Activated CD4-positive, alpha-beta T cell treated with anti-CD3 and anti-CD28 coated beads, Interleukin-10, Interleukin-2, amounts not matched to agents 100 ng/mL and 50 ng/mL, durations not matched to agents 16 hours and 8 hours (primary cell): ENCODE measurements around the gene ZSCAN1.

Experiments used
- DNase-seq: peaks from one replicate; pipeline ENCODE4 v3.0.0-alpha.2; 2020

ZSCAN1 gene

DNA sequence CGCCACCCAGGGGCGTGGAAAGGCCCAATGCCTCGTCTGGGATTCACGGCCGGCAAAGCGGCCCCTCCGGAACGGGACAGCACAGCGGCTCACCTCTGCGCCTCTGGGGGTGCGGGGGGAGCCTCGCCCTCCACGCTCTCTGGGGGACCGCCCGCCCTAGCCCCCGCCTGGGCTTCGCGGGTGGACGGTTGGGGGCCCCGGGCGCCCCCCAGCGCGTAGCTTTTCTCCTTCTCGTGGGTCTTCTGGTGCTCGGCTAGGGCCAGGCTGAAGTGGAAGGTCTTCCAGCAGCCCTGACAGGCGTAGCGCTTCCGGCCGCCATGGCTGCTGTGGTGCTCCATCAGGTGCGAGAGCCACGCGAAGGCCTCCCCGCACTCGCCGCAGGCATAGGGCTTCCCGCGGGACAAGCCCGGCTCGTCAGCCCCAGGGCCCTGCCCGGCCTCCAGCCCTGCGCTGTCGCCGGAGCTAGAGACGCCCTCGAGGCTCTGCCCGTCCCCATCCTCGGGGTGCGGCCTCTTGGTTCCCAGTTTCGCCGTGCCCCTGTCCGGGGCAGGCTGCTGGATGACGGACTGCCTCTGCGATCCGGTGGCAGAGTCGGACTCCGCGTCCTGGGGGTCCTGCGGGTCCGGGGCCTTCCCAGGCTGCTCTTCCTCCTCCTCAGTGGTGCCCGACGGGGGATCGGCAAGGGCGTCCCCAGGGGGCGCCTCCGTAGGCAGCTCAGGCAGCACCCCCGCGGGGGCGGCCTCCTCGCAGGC, 50.9 kb downstream of the ZSCAN1 start:
- no peak for DNase-seq

DNA sequence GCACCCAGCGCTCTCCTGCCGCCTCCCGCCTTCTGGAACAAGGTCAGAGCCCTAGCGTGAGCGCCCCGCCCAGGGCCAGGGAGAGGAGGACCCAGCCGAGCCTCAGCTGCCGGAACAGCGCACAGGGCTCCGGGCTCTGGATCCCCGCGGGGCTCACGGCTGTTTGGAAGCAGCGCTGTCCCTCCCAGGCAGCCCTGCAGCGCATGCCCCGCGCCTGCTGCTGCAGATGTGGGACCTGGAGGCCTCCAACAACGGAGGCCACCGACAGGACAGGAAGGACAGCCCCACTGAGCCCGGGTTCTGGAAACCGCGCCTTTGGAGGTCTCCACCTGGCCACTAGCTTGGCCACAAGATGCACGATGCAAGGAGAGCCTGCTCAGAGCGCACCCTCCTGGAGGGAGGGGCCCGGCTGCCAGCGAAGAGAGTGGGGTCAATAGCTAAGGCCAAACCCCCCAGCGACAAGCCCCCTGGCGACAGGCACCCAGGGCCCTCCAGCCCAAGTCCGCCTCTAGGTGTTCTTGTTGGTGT, 51.6 kb downstream of the ZSCAN1 start:
- no peak for DNase-seq

GRCh38 chr19:58086825-58087710, 53.2 kb downstream of the ZSCAN1 start:
- DNase-seq: no peak

DNA sequence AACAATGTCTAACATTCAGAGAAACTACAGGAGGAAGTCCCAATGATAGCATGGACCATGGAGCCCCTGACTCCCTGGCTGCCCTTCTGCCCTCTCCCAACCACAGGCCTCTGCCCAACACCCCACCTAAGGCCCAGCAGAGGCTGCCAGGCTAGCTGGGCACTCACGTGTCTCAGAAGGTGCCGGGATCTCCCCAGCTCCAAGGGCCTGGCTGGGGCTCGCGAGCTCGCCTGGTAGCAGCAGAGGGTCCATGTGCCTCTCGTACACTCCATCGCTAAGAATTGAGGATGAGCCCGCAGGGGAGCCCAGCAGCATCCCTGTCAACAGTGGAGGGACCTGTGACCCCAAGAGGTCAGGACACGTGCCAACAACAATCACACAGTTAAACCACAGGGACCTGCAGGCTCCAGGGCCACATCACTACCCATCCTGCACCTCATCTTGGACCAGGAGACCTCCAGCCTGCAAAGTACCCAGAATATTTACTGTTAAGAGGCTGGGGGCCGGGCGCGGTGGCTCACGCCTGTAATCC, 54.8 kb downstream of the ZSCAN1 start:
- DNase-seq: no peak

- DNase-seq: no peak
Observed at GRCh38 chr19:58089846-58090245, 56.0 kb downstream of the ZSCAN1 start.

DNA sequence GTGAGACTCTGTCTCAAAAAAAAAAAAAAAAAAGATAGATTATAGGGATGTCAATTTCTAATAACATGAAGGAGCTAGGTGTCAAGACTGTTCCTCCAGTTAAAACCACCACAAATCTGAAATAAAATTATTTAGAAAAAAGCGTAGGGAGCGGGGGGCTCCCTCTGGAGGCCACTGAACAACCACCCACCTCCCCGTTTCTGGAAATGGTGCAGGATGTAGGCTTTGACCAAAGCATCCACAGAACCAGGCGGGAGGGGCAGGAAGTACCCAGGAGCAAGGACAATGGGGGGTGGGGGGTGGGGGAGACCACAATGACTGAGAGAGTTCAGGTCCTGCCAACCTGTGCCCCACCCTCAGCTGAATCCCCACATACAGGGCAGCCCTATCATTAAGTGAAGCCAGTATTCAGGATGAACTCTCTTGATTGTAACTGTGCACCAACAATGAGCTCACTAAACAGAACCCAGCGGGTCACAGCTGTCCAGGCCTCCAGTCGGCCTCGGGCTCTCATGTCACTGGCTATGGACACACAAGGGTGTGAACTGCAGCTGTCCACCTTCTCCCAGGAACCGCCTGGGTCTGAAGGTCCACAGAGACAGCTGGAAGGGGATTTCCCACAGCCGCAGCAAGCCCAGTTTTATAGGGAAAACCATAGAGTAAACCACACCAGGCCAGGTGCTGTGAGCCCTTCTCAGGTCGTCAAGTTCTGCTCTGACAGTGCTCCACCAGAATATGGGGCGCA, 57.6 kb downstream of the ZSCAN1 start:
- no peak for DNase-seq

GRCh38 chr19:58093071-58093470, 59.2 kb downstream of the ZSCAN1 start:
- DNase-seq: no peak

DNA sequence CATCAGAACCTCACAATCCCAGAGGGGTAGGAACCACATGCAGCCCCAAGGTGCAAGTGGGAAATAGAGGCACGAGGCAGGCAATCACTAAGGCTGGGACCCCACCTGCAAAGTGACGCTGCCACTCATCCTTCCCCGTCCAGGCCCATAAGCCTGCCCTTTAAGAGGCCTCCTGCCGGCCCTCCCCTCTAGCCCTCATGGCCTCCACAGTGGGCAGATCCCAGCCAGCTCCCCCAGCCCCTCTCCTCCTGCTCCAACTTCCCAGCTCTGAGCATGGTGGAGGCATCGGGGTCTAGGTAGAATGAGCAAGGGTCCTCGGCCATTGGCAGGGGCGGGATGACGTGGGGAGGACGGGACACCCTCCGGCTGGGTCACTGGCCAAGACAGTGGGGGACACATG, 61.5 kb downstream of the ZSCAN1 start:
- DNase-seq: no peak

DNA sequence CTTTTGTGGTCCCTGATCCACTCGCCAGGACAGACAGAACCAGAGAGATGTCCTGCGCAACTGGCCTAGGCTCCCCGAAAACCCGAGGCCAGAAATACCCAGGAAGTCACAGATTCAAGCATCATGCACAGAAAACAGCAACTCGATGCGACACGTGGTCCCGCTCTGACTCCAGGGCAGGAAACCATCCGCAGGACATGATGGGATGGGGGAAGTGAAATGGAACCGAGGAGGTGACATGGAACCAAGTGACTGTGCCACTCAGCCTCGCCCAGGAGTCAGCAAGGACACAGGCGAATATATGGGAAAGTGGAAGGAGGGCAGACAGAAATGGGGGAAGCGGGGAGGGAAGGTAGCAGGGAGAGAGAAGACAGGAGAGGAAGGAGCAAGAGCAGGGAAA, 63.1 kb downstream of the ZSCAN1 start:
- DNase-seq: no peak

DNA sequence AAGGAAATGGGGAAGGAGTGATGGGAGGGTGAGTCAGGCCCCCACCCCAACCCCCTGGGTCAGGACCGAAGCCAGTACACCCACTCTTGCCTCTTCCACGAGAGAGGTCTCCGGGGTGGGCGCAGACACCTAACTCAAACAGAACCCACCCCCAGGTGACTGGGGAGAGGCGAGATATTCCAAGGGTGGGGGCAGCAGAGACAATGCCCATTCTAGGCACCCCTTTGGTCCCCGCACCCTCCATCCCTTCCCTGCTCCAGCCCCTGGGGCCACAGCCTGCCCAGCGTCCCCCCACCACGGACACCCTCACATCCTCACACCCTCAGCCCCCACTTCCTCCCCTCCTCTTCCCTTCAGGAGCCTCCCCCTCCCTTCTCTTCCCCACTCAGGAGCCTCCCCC, 63.5 kb downstream of the ZSCAN1 start:
- DNase-seq: no peak

DNA sequence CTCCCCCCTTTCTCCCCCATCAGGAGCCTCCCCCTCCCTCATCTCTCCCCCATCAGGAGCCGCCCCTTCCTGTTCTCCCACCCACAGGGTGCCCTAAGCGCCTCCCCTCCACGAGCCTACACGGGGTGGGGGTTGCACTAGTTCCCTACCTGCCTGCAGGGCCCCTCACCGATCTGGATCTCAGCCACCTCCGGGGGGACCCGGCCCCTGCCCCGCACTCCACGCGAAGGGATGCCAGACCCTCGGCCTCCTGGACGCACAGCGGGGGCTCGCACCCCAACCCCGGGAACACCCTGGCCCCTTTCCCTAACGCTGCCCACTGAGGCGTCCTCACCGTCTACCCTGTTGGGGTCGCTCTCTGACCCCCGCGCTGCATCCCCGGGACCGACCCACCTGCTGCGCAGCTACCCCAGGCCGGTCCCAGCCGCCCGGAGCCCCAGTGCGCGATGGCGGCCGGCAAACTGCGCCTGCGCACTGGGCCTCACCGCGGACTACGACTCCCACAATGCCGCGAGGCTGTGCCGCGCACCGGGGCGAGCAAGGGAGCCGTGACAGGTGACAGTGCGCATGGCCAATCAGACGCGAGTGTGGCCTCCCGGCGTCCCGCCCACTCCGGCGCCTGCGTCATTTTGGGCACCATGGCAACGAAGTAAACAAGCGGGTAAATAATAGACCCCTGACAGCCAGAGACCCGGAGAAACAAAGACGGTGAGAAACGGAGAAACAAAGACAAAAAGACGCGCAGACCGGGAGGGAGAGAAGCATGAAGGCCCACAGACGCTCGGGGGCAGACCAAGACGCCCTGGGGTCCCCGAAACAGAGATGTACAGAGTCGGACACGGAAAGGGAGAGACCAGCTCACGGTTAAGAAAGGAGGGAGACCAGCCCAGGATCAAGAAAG, 64.2 kb downstream of the ZSCAN1 start, which contains the start of gene ZSCAN18:
Gene ZSCAN18 (minus strand): TSS at position 451 of the 901 bp plus-strand sequence. CDS start 7,964 bp downstream, outside the sequence.
- peak; percentile 88 for DNase-seq

- DNase-seq: no peak
Observed at GRCh38 chr19:58098682-58098998, 64.8 kb downstream of the ZSCAN1 start.
